Sigmoid colon (tissue), 7 donors: ENCODE measurements around the gene FNDC3A. TPM values are rescaled to one million over a fixed set of nuclear protein-coding genes. Genes with fewer than 3 reads are reported as not detected.

ENCODE experiments used
- DNase-seq: peaks from one replicate; pipeline ENCODE4 v3.0.0-alpha.2; 2019
- H3K27ac ChIP-seq, 4 donors: fragments of 200-600 bp; sonication (generic); one replicate each; pipeline ENCODE4 v1.5.1; 2016 to 2019; ENCODE audit warnings: mild to moderate bottlenecking in 1 of 4
- H3K27me3 ChIP-seq, 3 donors: fragments of 200-600 bp; sonication (generic); one replicate each; pipeline ENCODE4 v1.5.1; 2019; ENCODE audit warnings: mild to moderate bottlenecking in 1 of 3
- H3K36me3 ChIP-seq, 4 donors: fragments of 200-600 bp; sonication (generic); one replicate each; pipeline ENCODE4 v1.5.1; 2016 to 2019
- H3K4me1 ChIP-seq, 4 donors: fragments of 200-600 bp; sonication (generic); one replicate each; pipeline ENCODE4 v1.5.1; 2017 to 2019
- H3K4me3 ChIP-seq, 4 donors: fragments of 200-600 bp; sonication (generic); one replicate each; pipeline ENCODE4 v1.5.1; 2017 to 2019; ENCODE audit warnings: mild to moderate bottlenecking in 2 of 4, moderate library complexity in 1 of 4
- H3K9me3 ChIP-seq, 4 donors: fragments of 200-600 bp in 3 of 4; sonication (generic) in 3 of 4; one replicate each; pipeline versions ENCODE4 v1.5.1 to v1.6.1; 2013 to 2019
- CTCF ChIP-seq, 4 experiments: fragments of 450-650 bp in 3 of 4; fragments of 200-600 bp in 1 of 4; IDR thresholded peaks; one replicate each; pipeline ENCODE4 v1.5.1; 2016 to 2019; ENCODE audit warnings: antibody characterized with exemption in 4 of 4, mild to moderate bottlenecking in 3 of 4, moderate library complexity in 2 of 4
- EP300 ChIP-seq, 4 donors: sonication (generic); formaldehyde crosslinking; IDR thresholded peaks; one replicate each; pipeline ENCODE4 v1.6.1; 2017; ENCODE audit warnings: antibody characterized with exemption in 4 of 4
- POLR2A ChIP-seq, 2 donors: fragments of 450-650 bp; IDR thresholded peaks; one replicate each; pipeline ENCODE4 v1.6.1; 2016; ENCODE audit warnings: antibody characterized with exemption in 2 of 2, mild to moderate bottlenecking in 2 of 2, moderate library complexity in 2 of 2
- POLR2AphosphoS5 ChIP-seq, 4 donors: sonication (generic); formaldehyde crosslinking; IDR thresholded peaks; one replicate each; pipeline ENCODE4 v1.6.1; 2017; ENCODE audit warnings: antibody characterized with exemption in 4 of 4
- WGBS, 2 donors: extraction: QIAGEN DNeasy Blood & Tissue Kit; methylation state at CpG; one replicate each; pipeline ENCODE4 v1.1.7; 2013; 5-methylcytosine and 5-hydroxymethylcytosine counted together
- intact Hi-C: fragments of 100-400 bp; cut with DNase I; formaldehyde crosslinking; loops from one replicate; pipeline ENCODE4 v1.15.1; 2023
- polyA plus RNA-seq, 3 donors: library from polyadenylated mRNA; stranded (reverse); fragments of 200-250 nt; gene quantifications; one replicate each; pipeline ENCODE4 v1.2.3, GENCODE V29; 2013
- total RNA-seq, 4 donors: library from RNA; depleted of rRNA; stranded (reverse); fragments of >200 nt; gene quantifications; one replicate each; pipeline ENCODE4 v1.1.0, GENCODE V29; 2016
- donor health status: healthy with polysubstance abuse.
- donor health status: Bipolar disorder and iron deficiency.
- donor health status: healthy.

FNDC3A gene
- total and polyA plus RNA-seq, 7 donors: 14.4 to 61.4 (median 47.8) TPM

DNA sequence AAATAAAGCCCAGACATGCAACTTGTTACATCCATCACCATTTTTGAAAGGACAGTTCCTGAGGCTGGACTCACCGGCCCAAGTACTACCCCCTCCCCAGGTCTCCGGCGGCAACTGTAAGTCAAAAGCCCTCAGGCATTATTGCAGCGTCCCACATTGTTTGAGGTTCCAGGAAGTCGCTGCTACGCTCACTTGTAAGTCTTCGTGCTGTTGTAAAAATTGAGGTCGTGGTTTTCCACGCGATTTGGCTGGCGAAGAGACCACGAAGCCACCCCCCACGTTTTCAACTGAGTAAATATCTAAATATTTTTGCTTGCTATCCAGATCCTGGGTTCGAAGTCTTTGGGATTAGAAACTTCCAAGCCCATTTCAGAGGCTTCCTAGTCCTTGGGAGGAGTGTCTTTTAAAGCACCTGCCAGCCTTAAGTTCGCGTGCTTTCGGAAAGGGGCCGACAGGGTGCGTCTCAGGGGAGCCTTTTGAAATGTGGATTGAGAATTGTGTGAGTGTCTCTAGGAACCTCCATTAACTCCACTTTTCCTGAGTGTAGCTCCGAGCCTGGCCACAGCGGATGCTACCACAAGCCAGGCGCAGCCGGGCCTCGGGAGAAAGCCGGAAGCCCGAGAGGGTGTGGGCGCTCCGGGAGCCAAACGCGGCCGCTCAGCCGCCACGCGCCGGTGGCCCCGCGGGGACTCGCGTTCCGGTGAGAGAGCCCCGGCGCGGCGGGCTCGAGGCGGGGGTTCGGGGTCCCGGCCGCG lies 434 bp upstream of the FNDC3A start:
- 0 to 1% methylated on average over 50 of the region's 50 CpGs for WGBS, 2 donors
- peak overlapping the region; percentile 80 to 95 (median 92) for H3K4me3 ChIP-seq
- H3K36me3 ChIP-seq: no peaks in the 10 kb centered on the region
- DNase-seq: peak; percentile 76
- peak overlapping the region; percentile 99 to 100 (median 99) for H3K27ac ChIP-seq
- intact Hi-C loops: loop anchor here (1.0 to 10.0 kb wide), 7 partner anchors 66 to 743 kb away; partner anchors contain the start of genes CAB39L, CDADC1, ITM2B and RCBTB1
- H3K9me3 ChIP-seq: no peaks in the 10 kb centered on the region
- no peaks in the 10 kb centered on the region for H3K27me3 ChIP-seq
- TF ChIP-seq POLR2A (IDR thresholded peaks at IDR 0.05) (no peak), EP300 (IDR thresholded peaks at IDR 0.05) (no peak), CTCF (IDR thresholded peaks at IDR 0.05) (peak in 1 of 4 experiments; percentile 11), POLR2AphosphoS5 (IDR thresholded peaks at IDR 0.05) (peak in 1 of 4 donors; percentile 40)
- H3K4me1 ChIP-seq: peaks cover 0 to 37% (median 32%) of the 10 kb centered on the region in 4 donors

- peak in 1 of 4 donors; percentile 2 for TF ChIP-seq POLR2AphosphoS5 (IDR thresholded peaks at IDR 0.05)
- no peak for TF ChIP-seq CTCF (IDR thresholded peaks at IDR 0.05)
- no peak for TF ChIP-seq EP300 (IDR thresholded peaks at IDR 0.05)
- no peak for TF ChIP-seq POLR2A (IDR thresholded peaks at IDR 0.05)
- WGBS, 2 donors: 0 to 1% methylated on average over 40 of the region's 40 CpGs
- H3K4me1 ChIP-seq: peaks cover 0 to 52% (median 42%) of the 10 kb centered on the region in 4 donors
- peak overlapping the region; percentile 80 to 95 (median 92) for H3K4me3 ChIP-seq
- H3K27me3 ChIP-seq: no peaks in the 10 kb centered on the region
- peak overlapping the region; percentile 99 to 100 (median 99) for H3K27ac ChIP-seq
- intact Hi-C loops: loop anchor here (5.0 to 10.0 kb wide), 4 partner anchors 121 to 744 kb away; partner anchors contain the start of genes CDADC1, ITM2B and RCBTB1
- no peak for DNase-seq
- no peaks in the 10 kb centered on the region for H3K36me3 ChIP-seq
- H3K9me3 ChIP-seq: no peaks in the 10 kb centered on the region
These were observed 1.0 kb downstream of the FNDC3A start for GRCh38 chr13:48976576-48977285.

- DNase-seq: no peak
- TF ChIP-seq EP300 (IDR thresholded peaks at IDR 0.05) (no peak), CTCF (IDR thresholded peaks at IDR 0.05) (no peak), POLR2AphosphoS5 (IDR thresholded peaks at IDR 0.05) (peak in 1 of 4 donors; percentile 1), POLR2A (IDR thresholded peaks at IDR 0.05) (no peak)
- H3K27ac ChIP-seq: peak overlapping the region; percentile 99 to 100 (median 99)
- H3K4me1 ChIP-seq: peaks cover 0 to 57% (median 43%) of the 10 kb centered on the region in 4 donors
- H3K9me3 ChIP-seq: no peaks in the 10 kb centered on the region
- H3K4me3 ChIP-seq: peak overlapping the region; percentile 80 to 95 (median 92)
- intact Hi-C loops: loop anchor here (5.0 to 10.0 kb wide), 4 partner anchors 120 to 745 kb away; partner anchors contain the start of genes CDADC1, ITM2B and RCBTB1
- no peaks in the 10 kb centered on the region for H3K36me3 ChIP-seq
- no peaks in the 10 kb centered on the region for H3K27me3 ChIP-seq
- WGBS, 2 donors: 2 to 14% methylated on average over 3 of the region's 3 CpGs
These were observed 1.5 kb downstream of the FNDC3A start for GRCh38 chr13:48977286-48977625.

- Histone ChIP-seq H3K27ac (peak overlapping the region in 3 of 4 donors; percentile 99 to 100 (median 99)), H3K4me1 (peaks cover 0 to 64% (median 45%) of the 10 kb centered on the region in 4 donors), H3K36me3 (no peaks in the 10 kb centered on the region), H3K27me3 (no peaks in the 10 kb centered on the region), H3K4me3 (peak overlapping the region in 3 of 4 donors; percentile 80 to 95 (median 94)), H3K9me3 (no peaks in the 10 kb centered on the region)
- 51 to 62% methylated on average over 3 of the region's 3 CpGs for WGBS, 2 donors
- DNase-seq: no peak
- intact Hi-C loops: loop anchor here (5.0 to 10.0 kb wide), 4 partner anchors 119 to 746 kb away; partner anchors contain the start of genes CDADC1, ITM2B and RCBTB1
- TF ChIP-seq CTCF (IDR thresholded peaks at IDR 0.05) (no peak), POLR2AphosphoS5 (IDR thresholded peaks at IDR 0.05) (no peak), POLR2A (IDR thresholded peaks at IDR 0.05) (no peak), EP300 (IDR thresholded peaks at IDR 0.05) (no peak)
These were observed 2.3 kb downstream of the FNDC3A start for GRCh38 chr13:48977973-48978372.
